ENCODE measurements around the gene VEZF1.

The VEZF1 gene

DNA sequence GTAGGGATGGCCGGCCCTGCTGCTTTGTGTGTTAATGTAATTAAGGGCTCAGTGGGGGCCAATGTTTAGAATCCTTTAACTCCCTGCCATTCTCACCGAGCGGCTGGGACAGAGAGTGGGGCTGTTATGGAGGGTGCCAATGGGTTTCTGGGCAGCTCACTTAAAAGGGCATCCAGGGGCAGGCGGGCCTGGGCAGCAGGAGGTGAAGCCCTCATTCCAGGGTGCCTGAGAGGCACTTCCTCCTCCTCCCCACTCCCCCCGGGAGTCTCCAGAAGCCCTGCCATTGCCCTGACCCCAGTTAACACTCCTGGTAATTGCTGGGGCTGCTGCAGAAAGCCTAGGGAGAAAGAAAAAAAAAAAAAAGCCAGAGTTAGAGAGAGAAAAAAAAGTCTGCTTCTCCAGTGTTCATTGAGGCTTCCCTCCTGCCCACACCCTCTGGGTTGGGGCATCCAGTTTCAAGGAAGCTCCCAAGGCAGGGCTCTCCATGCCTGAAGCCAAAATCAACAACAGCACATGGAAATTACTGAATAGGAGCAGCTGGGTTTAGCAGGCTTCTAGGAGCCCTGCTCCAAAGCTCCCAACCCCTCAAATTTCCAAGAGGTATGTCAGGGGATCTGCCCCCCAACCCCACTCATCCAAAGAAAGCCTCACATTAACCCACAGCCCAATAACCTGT lies 60.9 kb downstream of the VEZF1 start:
- DNase-seq, result peak; percentile 86

DNA sequence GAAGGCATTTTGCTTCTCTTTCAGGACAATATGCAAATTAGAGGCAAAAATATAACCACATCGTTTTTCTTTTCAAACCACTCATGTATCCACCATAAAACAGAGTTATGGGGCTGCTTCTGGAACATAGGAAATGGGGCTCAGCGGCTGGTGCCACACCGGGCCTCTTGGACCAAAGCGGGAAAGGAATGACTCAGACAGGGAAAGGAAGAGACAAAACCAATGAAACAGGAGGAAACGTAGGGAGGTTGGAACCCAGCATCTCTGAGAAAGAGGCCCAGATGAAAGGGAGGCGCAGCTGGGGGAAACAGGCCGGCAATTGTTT lies 61.4 kb downstream of the VEZF1 start:
- no peak for DNase-seq

DNA sequence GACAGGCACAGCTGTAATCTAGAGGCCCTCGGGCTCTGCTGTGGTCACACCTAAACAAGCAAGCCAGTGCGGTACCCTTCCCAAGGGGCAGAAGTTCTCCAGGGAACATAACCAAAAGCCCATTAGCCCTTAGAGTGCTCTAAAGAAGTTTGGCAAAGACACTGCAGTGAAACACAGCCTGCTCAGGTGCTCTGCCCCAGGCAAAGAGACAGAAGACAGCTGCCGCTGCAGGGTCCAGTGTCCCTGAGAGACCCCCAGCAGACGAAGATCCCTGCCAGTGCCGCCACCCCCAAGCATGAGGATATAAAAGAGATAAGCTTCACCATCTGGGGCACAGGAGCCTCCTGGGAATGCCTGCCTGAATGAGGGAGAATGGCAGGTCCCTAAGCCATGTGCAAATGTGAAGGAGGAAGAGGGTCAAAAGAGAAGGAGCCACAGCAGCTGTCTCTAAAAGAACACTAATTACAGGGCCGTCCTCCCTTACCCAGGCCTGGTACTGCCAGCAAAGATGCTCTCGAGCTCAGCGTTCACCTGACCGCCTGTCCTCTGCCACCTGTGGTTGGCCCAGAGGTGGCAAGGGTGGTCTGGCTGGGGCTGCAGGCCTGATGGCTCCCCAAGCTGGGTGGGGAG lies 62.6 kb downstream of the VEZF1 start:
- DNase-seq, result peak; percentile 85

GRCh38 chr17:57924677-57925076 lies 63.4 kb downstream of the VEZF1 start:
- DNase-seq, result peak; percentile 96
